B cell (primary cell): ENCODE data around the gene GIMD1. TPM values are rescaled to one million over a fixed set of nuclear protein-coding genes. Genes with fewer than 3 reads are reported as not detected.

Experiments
- ATAC-seq: fragments of 200-7000 bp; cut with Tn5 transposase; one replicate; pipeline ENCODE4 v1.10.0; 2021; ENCODE audit warnings: low read depth, mild to moderate bottlenecking, moderate number of reproducible peaks, moderate library complexity
- CTCF ChIA-PET: fragments of 350-600 bp; sonication (Branson Sonifier 250); formaldehyde crosslinking; loops from one replicate; lab custom pipeline; 2021; ENCODE audit warnings: antibody characterized with exemption, inconsistent platforms; lab: Charles Lee
- POLR2A ChIA-PET: fragments of 350-600 bp; sonication (Branson Sonifier 250); formaldehyde crosslinking; loops from one replicate; lab custom pipeline; 2021; ENCODE audit warnings: antibody characterized with exemption; lab: Charles Lee
- DNase-seq: peaks from one replicate; pipeline ENCODE4 v3.0.0; 2013
- H2AFZ ChIP-seq: 2 replicates; pipeline ENCODE4 v1.6.1; 2012; ENCODE audit warnings: mild to moderate bottlenecking, low read depth, low read length; ENCODE audit not compliant: insufficient read depth, poor library complexity, severe bottlenecking
- H3K27ac ChIP-seq, 2 donors: 1 replicate in 1 of 2; 2 replicates in 1 of 2; pipeline ENCODE4 v1.5.1; 2012 to 2013; ENCODE audit warnings: low read length in 2 of 2, mild to moderate bottlenecking in 2 of 2, moderate library complexity in 1 of 2
- H3K27me3 ChIP-seq, 4 experiments: fragments of 200-600 bp in 1 of 4; sonication (generic) in 1 of 4; replicated peaks in 1 of 4; 1 replicate in 2 of 4; 2 replicates in 2 of 4; pipeline versions ENCODE4 v1.6.1 to v1.7.0; 2013 to 2016; ENCODE audit warnings: low read length in 3 of 4, mild to moderate bottlenecking in 2 of 4, mixed read lengths in 1 of 4, moderate library complexity in 1 of 4; ENCODE audit not compliant: insufficient read depth in 4 of 4, control insufficient read depth in 3 of 4; ENCODE audit errors: control extremely low read depth in 1 of 4
- H3K36me3 ChIP-seq, 2 experiments: replicated peaks in 1 of 2; 1 replicate in 1 of 2; 2 replicates in 1 of 2; pipeline versions ENCODE4 v1.6.1 to v1.7.1; 2013; ENCODE audit warnings: low read length in 1 of 2; ENCODE audit not compliant: insufficient read depth in 2 of 2, control insufficient read depth in 1 of 2; ENCODE audit errors: control extremely low read depth in 1 of 2, extremely low read depth in 1 of 2
- H3K4me1 ChIP-seq, 2 donors: fragments of 200-600 bp in 1 of 2; sonication (generic) in 1 of 2; 1 replicate in 1 of 2; 2 replicates in 1 of 2; pipeline versions ENCODE4 v1.5.1 to v1.6.1; 2013 to 2017; ENCODE audit warnings: low read length in 2 of 2; ENCODE audit not compliant: control insufficient read depth in 2 of 2, insufficient read depth in 2 of 2
- H3K4me2 ChIP-seq: replicated peaks from 2 replicates; pipeline ENCODE3; 2012; ENCODE audit warnings: mild to moderate bottlenecking, low read depth, low read length; ENCODE audit not compliant: poor library complexity, severe bottlenecking
- H3K4me3 ChIP-seq, 5 experiments: fragments of 200-600 bp in 1 of 5; sonication (generic) in 1 of 5; 1 replicate in 3 of 5; 2 replicates in 2 of 5; pipeline versions ENCODE4 v1.5.1 to v1.7.0; 2011 to 2016; ENCODE audit warnings: low read length in 4 of 5, mild to moderate bottlenecking in 4 of 5, low read depth in 2 of 5, control low read depth in 1 of 5, moderate library complexity in 1 of 5; ENCODE audit not compliant: insufficient read depth in 1 of 5; ENCODE audit errors: control extremely low read depth in 1 of 5, extremely low read depth in 1 of 5
- H3K79me2 ChIP-seq: fragments of 200-600 bp; sonication (generic); one replicate; pipeline ENCODE4 v1.6.0; 2016; ENCODE audit warnings: low read length; ENCODE audit not compliant: control insufficient read depth, insufficient read depth
- H3K9ac ChIP-seq: fragments of 200-600 bp; sonication (generic); 2 replicates; pipeline ENCODE4 v1.6.1; 2017; ENCODE audit warnings: mild to moderate bottlenecking, low read length, moderate library complexity
- H3K9me3 ChIP-seq, 3 donors: one replicate each; pipeline versions ENCODE4 v1.6.1 to v1.7.1; 2013; ENCODE audit warnings: low read length in 2 of 3; ENCODE audit not compliant: control insufficient read depth in 2 of 3, insufficient read depth in 1 of 3; ENCODE audit errors: control extremely low read depth in 1 of 3
- H4K20me1 ChIP-seq: 2 replicates; pipeline ENCODE4 v1.6.0; 2012; ENCODE audit warnings: mild to moderate bottlenecking, low read length; ENCODE audit not compliant: insufficient read depth, control insufficient read depth, poor library complexity, severe bottlenecking
- H3K27ac Mint-ChIP-seq: one replicate; pipeline ENCODE4 v1.8.0; 2021; ENCODE audit warnings: mixed read lengths
- H3K27me3 Mint-ChIP-seq: one replicate; pipeline ENCODE4 v1.8.0; 2021; ENCODE audit warnings: mixed read lengths
- H3K4me1 Mint-ChIP-seq: one replicate; pipeline ENCODE4 v1.8.0; 2021; ENCODE audit warnings: mixed read lengths
- H3K4me3 Mint-ChIP-seq: one replicate; pipeline ENCODE4 v1.8.0; 2021; ENCODE audit warnings: mixed read lengths
- H3K9me3 Mint-ChIP-seq: one replicate; pipeline ENCODE4 v1.8.0; 2022; ENCODE audit warnings: mixed read lengths; ENCODE audit not compliant: insufficient read depth
- CTCF ChIP-seq: fragments of 200-600 bp; IDR thresholded peaks from one replicate; pipeline ENCODE4 v1.8.0; 2022; ENCODE audit warnings: antibody characterized with exemption, mild to moderate bottlenecking
- EZH2 ChIP-seq: IDR thresholded peaks from 2 replicates; pipeline ENCODE4 v1.6.1; 2012; ENCODE audit warnings: borderline replicate concordance, low read depth, mild to moderate bottlenecking, moderate library complexity, low read length; ENCODE audit not compliant: insufficient read depth, poor library complexity, severe bottlenecking
- WGBS: methylation state at CpG from one replicate; pipeline ENCODE4 v1.1.5; 2013; ENCODE audit warnings: missing lambda C conversion rate; ENCODE audit not compliant: insufficient coverage; 5-methylcytosine and 5-hydroxymethylcytosine counted together
- intact Hi-C: fragments of 100-400 bp; cut with micrococcal nuclease; formaldehyde crosslinking; loops from one replicate; pipeline ENCODE4 v1.10.0; 2022
- polyA plus RNA-seq: library from polyadenylated mRNA; depleted of rRNA; stranded (reverse); fragments of >200 nt; gene quantifications from 2 replicates; pipeline ENCODE4 v1.2.3, GENCODE V29; 2012
- total RNA-seq, 2 donors: library from RNA; stranded (reverse); fragments of 120-200 nt in 1 of 2; gene quantifications; 1 replicate in 1 of 2; 2 replicates in 1 of 2; pipeline versions ENCODE4 v1.2.3 to v1.2.4, GENCODE V29; 2013 to 2022

Gene GIMD1
- total and polyA plus RNA-seq, 2 donors (not counting 1 experiment from before 2014, with no cell fraction given), result not detected

- Histone ChIP-seq H3K27ac (peak overlapping the region in 1 of 2 donors; percentile 7), H3K9ac (no peak overlapping the region), H2AFZ (no peak overlapping the region), H3K79me2 (peaks cover 82% of the 10 kb centered on the region), H3K4me2 (no peak overlapping the region), H3K4me3 (no peak overlapping the region), H3K4me1 (peaks cover 19 to 26% of the 10 kb centered on the region in 2 donors), H3K27me3 (no peaks in the 10 kb centered on the region), H4K20me1 (no peaks in the 10 kb centered on the region), H3K9me3 (peaks cover 0 to 8% (median 0%) of the 10 kb centered on the region in 3 donors), H3K36me3 (peaks cover 0 to 4% of the 10 kb centered on the region in 2 experiments)
- ATAC-seq (no peak), DNase-seq (no peak)
- H3K27me3 Mint-ChIP-seq, result no peaks in the 10 kb centered on the region
- intact Hi-C loops, result loop anchor here (5.0 to 10.0 kb wide), 3 partner anchors 1171 to 1666 kb away; partner anchors contain the start of genes CYP2U1, HADH and TET2
- no peak overlapping the region for H3K4me3 Mint-ChIP-seq
- H3K9me3 Mint-ChIP-seq, result no peaks in the 10 kb centered on the region
- CTCF ChIA-PET, result interaction anchor here (1.9 kb wide), 1 partner anchor 10 kb away, joined by 13 read pairs; no protein-coding TSS in a partner anchor
- POLR2A ChIA-PET, result no interaction called here
- TF ChIP-seq CTCF (no peak), EZH2 (no peak)
- peaks cover 23% of the 10 kb centered on the region for H3K4me1 Mint-ChIP-seq
- no peak overlapping the region for H3K27ac Mint-ChIP-seq
Observed at GRCh38 chr4:106318511-106318910, 50.1 kb downstream of the GIMD1 start.

GRCh38 chr4:106317815-106318214, 50.8 kb downstream of the GIMD1 start:
- peaks cover 0 to 8% (median 0%) of the 10 kb centered on the region in 3 donors for H3K9me3 ChIP-seq
- no peak overlapping the region for H3K4me3 ChIP-seq
- WGBS, result no CpG with 5 or more reads among the region's 1 CpG
- H3K9ac ChIP-seq, result peak overlapping the region; percentile 98
- ChIA-PET CTCF (no interaction called here), POLR2A (no interaction called here)
- H4K20me1 ChIP-seq, result no peaks in the 10 kb centered on the region
- peaks cover 19 to 26% of the 10 kb centered on the region in 2 donors for H3K4me1 ChIP-seq
- TF ChIP-seq CTCF, result no peak
- no peak for TF ChIP-seq EZH2
- no peaks in the 10 kb centered on the region for H3K27me3 ChIP-seq
- peak overlapping the region in 1 of 2 donors; percentile 98 for H3K27ac ChIP-seq
- H2AFZ ChIP-seq, result no peak overlapping the region
- peaks cover 24% of the 10 kb centered on the region for H3K4me1 Mint-ChIP-seq
- peak overlapping the region; percentile 82 for H3K4me2 ChIP-seq
- no peak overlapping the region for H3K4me3 Mint-ChIP-seq
- no peak for ATAC-seq
- H3K27ac Mint-ChIP-seq, result no peak overlapping the region
- H3K79me2 ChIP-seq, result peaks cover 86% of the 10 kb centered on the region
- H3K9me3 Mint-ChIP-seq, result no peaks in the 10 kb centered on the region
- H3K27me3 Mint-ChIP-seq, result no peaks in the 10 kb centered on the region
- intact Hi-C loops, result loop anchor here (5.0 to 10.0 kb wide), 3 partner anchors 1171 to 1667 kb away; partner anchors contain the start of genes CYP2U1, HADH and TET2
- peaks cover 0 to 4% of the 10 kb centered on the region in 2 experiments for H3K36me3 ChIP-seq
- no peak for DNase-seq
